HL-60 (cell line): ENCODE data around the gene PLIN3.
"Not testable (repeated sequence)": the region's sequence is repeated elsewhere in the genome, so short reads cannot be mapped to it uniquely, and the experiment has no call there.

Source experiments
- DNase-seq, 2 experiments: peaks; one replicate each; pipeline ENCODE4 v3.0.0-alpha.2; 2010 to 2020; ENCODE audit warnings: low read depth in 1 of 2, low spot score in 1 of 2
- H3K27ac ChIP-seq: fragments of 250-450 bp; sonication (Bioruptor Pico); replicated peaks from 2 replicates; pipeline ENCODE4 v1.5.1; 2020; ENCODE audit warnings: mild to moderate bottlenecking, moderate library complexity
- H3K27me3 ChIP-seq: fragments of 250-450 bp; sonication (Bioruptor Pico); 2 replicates; pipeline ENCODE4 v1.5.1; 2021; ENCODE audit warnings: mild to moderate bottlenecking, moderate library complexity; ENCODE audit not compliant: insufficient read depth, poor library complexity, severe bottlenecking
- H3K4me3 ChIP-seq: replicated peaks from 2 replicates; pipeline ENCODE4 v1.5.1; 2011; ENCODE audit warnings: mild to moderate bottlenecking, control low read depth, low read length; ENCODE audit not compliant: insufficient read depth
- GABPA ChIP-seq: IDR thresholded peaks from 2 replicates; pipeline ENCODE4 v1.6.1; 2012; ENCODE audit warnings: low read depth
- POLR2AphosphoS5 ChIP-seq: IDR thresholded peaks from 2 replicates; pipeline ENCODE4 v1.6.1; 2012; ENCODE audit warnings: low read depth
- SPI1 ChIP-seq: IDR thresholded peaks from 2 replicates; pipeline ENCODE4 v1.6.1; 2012; ENCODE audit warnings: low read depth, mild to moderate bottlenecking, borderline replicate concordance
- TF ChIP-seq, protein P1 (sequence below): IDR thresholded peaks from 2 replicates; pipeline ENCODE4 v1.6.1; 2012; ENCODE audit warnings: low read depth; ENCODE audit not compliant: insufficient replicate concordance
- TF ChIP-seq, protein P2 (sequence below): IDR thresholded peaks from one replicate; pipeline ENCODE4 v1.5.1; 2011; ENCODE audit warnings: low read length, control low read depth, inconsistent platforms; ENCODE audit not compliant: insufficient read depth

The PLIN3 gene

DNA sequence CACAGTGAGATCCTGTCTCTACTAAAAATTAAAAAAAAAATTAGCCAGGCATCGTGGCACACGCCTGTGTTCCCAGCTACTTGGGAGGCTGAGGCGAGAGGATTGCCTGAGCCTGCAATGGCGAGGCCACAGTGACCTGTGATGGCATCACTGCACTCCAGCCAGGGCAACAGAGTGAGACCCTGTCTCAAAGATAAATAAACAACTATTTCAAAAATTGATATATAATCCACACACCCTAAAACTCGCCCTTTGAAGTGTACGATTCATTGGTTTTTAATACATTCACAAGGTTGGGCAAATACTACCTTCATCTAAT is 23.9 kb downstream of the PLIN3 start:
- TF ChIP-seq, protein P1, sequence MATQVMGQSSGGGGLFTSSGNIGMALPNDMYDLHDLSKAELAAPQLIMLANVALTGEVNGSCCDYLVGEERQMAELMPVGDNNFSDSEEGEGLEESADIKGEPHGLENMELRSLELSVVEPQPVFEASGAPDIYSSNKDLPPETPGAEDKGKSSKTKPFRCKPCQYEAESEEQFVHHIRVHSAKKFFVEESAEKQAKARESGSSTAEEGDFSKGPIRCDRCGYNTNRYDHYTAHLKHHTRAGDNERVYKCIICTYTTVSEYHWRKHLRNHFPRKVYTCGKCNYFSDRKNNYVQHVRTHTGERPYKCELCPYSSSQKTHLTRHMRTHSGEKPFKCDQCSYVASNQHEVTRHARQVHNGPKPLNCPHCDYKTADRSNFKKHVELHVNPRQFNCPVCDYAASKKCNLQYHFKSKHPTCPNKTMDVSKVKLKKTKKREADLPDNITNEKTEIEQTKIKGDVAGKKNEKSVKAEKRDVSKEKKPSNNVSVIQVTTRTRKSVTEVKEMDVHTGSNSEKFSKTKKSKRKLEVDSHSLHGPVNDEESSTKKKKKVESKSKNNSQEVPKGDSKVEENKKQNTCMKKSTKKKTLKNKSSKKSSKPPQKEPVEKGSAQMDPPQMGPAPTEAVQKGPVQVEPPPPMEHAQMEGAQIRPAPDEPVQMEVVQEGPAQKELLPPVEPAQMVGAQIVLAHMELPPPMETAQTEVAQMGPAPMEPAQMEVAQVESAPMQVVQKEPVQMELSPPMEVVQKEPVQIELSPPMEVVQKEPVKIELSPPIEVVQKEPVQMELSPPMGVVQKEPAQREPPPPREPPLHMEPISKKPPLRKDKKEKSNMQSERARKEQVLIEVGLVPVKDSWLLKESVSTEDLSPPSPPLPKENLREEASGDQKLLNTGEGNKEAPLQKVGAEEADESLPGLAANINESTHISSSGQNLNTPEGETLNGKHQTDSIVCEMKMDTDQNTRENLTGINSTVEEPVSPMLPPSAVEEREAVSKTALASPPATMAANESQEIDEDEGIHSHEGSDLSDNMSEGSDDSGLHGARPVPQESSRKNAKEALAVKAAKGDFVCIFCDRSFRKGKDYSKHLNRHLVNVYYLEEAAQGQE: no peak
- H3K27me3 ChIP-seq: no peaks in the 10 kb centered on the region
- no peak overlapping the region for H3K4me3 ChIP-seq
- H3K27ac ChIP-seq: no peak overlapping the region
- no peak for DNase-seq

DNA sequence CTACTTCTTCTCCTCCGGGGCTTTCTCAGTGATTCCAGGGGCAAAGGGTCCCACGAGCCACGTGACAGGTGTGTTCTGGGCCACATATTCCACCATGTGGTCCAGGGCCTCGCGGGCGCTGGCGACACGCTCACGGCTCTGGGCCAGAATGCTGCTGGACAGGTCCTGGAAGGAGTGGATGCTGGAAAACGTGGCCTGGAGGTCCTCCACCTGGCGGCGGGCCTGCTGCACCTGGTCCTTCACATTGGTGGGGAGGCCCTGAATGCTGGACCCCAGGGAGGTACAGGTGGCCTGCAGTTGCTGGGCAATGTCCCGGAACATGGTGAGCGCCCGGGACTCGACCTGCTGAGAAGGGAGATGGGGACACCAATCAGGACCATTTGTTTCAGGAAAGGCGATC is 28.3 kb downstream of the PLIN3 start:
- TF ChIP-seq POLR2AphosphoS5 (no peak), SPI1 (no peak), GABPA (no peak)
- TF ChIP-seq, protein P2, sequence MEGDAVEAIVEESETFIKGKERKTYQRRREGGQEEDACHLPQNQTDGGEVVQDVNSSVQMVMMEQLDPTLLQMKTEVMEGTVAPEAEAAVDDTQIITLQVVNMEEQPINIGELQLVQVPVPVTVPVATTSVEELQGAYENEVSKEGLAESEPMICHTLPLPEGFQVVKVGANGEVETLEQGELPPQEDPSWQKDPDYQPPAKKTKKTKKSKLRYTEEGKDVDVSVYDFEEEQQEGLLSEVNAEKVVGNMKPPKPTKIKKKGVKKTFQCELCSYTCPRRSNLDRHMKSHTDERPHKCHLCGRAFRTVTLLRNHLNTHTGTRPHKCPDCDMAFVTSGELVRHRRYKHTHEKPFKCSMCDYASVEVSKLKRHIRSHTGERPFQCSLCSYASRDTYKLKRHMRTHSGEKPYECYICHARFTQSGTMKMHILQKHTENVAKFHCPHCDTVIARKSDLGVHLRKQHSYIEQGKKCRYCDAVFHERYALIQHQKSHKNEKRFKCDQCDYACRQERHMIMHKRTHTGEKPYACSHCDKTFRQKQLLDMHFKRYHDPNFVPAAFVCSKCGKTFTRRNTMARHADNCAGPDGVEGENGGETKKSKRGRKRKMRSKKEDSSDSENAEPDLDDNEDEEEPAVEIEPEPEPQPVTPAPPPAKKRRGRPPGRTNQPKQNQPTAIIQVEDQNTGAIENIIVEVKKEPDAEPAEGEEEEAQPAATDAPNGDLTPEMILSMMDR: no peak
- TF ChIP-seq, protein P1: no peak
- no peaks in the 10 kb centered on the region for H3K27me3 ChIP-seq
- no peak overlapping the region for H3K27ac ChIP-seq
- no peak overlapping the region for H3K4me3 ChIP-seq
- DNase-seq: no peak

DNA sequence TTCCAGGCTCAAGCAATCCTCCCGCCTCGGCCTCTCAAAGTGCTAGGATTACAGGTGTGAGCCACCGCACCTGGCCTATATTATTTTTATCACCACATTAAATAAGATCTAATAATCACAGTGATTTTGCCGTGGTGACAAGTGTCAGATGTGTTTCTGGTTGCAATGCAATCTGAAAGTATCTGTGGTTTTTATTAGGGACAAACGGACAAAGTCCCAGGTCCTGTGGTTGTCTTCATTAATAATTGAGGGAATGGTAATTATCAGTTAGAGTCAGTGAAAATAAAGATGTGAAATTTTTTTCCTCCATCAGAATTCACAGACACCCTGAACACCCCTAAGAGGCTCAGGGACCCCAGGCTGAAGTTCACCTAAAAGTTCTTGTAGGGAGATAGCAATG is 34.7 kb downstream of the PLIN3 start:
- Histone ChIP-seq H3K4me3 (no peak overlapping the region), H3K27me3 (no peaks in the 10 kb centered on the region), H3K27ac (no peak overlapping the region)
- TF ChIP-seq, protein P1: no peak
- TF ChIP-seq POLR2AphosphoS5 (no peak), GABPA (no peak), SPI1 (no peak)
- TF ChIP-seq, protein P2: no peak
- no peak for DNase-seq

DNA sequence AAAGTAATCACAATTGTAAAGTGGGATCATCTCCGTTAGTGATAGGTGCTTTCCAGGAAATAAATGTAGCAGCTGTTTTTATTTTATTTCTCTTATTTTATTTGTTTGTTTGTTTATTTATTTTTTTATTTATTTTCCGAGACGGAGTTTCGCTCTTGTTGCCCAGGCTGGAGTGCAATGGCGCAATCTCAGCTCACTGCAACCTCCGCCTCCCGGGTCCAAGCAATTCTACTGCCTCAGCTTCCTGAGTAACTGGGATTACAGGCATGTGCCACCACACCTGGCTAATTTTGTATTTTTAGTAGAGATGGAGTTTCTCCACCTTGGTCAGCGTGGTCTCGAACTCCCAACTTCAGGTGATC is 35.5 kb downstream of the PLIN3 start:
- Histone ChIP-seq H3K27ac (peak overlapping the region; percentile 63), H3K4me3 (peak overlapping the region; percentile 82)

More for the DNA sequence above, 35.5 kb downstream of the PLIN3 start:
- not testable (repeated sequence) for H3K27me3 ChIP-seq, DNase-seq
